HEK293 (cell line): Measurements from ENCODE around the gene CMTM1.

Source experiments
- KLF1 ChIP-seq: fragments of 450-650 bp; formaldehyde crosslinking; IDR thresholded peaks from 2 replicates; pipeline ENCODE4 v1.5.1; 2016; ENCODE audit warnings: missing biosample characterization, missing genetic modification characterization
- KLF16 ChIP-seq: fragments of 450-650 bp; formaldehyde crosslinking; IDR thresholded peaks from 2 replicates; pipeline ENCODE4 v1.5.1; 2017; ENCODE audit warnings: missing biosample characterization, missing genetic modification characterization
- MZF1 ChIP-seq: fragments of 450-650 bp; formaldehyde crosslinking; IDR thresholded peaks from 2 replicates; pipeline ENCODE4 v1.5.1; 2017; ENCODE audit warnings: missing biosample characterization, missing genetic modification characterization, borderline replicate concordance
- ZNF112 ChIP-seq: fragments of 450-650 bp; formaldehyde crosslinking; IDR thresholded peaks from 2 replicates; pipeline ENCODE4 v1.5.0; 2017; ENCODE audit warnings: missing biosample characterization, missing genetic modification characterization
- ZNF202 ChIP-seq: fragments of 450-650 bp; formaldehyde crosslinking; IDR thresholded peaks from 2 replicates; pipeline ENCODE4 v1.5.1; 2016; ENCODE audit warnings: missing biosample characterization, missing genetic modification characterization, borderline replicate concordance
- ZNF23 ChIP-seq: fragments of 450-650 bp; formaldehyde crosslinking; IDR thresholded peaks from 2 replicates; pipeline ENCODE4 v1.5.1; 2016; ENCODE audit warnings: missing biosample characterization, missing genetic modification characterization, borderline replicate concordance
- ZNF311 ChIP-seq: fragments of 450-650 bp; formaldehyde crosslinking; IDR thresholded peaks from 2 replicates; pipeline ENCODE4 v1.5.1; 2017; ENCODE audit warnings: missing biosample characterization, missing genetic modification characterization, borderline replicate concordance
- ZNF529 ChIP-seq: fragments of 450-650 bp; formaldehyde crosslinking; IDR thresholded peaks from 2 replicates; pipeline ENCODE4 v1.5.1; 2017; ENCODE audit warnings: missing genetic modification characterization, missing biosample characterization; ENCODE audit not compliant: insufficient replicate concordance
- ZNF530 ChIP-seq: fragments of 450-650 bp; formaldehyde crosslinking; IDR thresholded peaks from 2 replicates; pipeline ENCODE4 v1.5.1; 2016; ENCODE audit warnings: low read depth, missing biosample characterization, missing genetic modification characterization
- ZNF600 ChIP-seq: fragments of 450-650 bp; formaldehyde crosslinking; IDR thresholded peaks from 2 replicates; pipeline ENCODE4 v1.5.1; 2016; ENCODE audit warnings: missing biosample characterization, missing genetic modification characterization
- ZNF621 ChIP-seq: fragments of 450-650 bp; formaldehyde crosslinking; IDR thresholded peaks from 2 replicates; pipeline ENCODE4 v1.5.1; 2017; ENCODE audit warnings: missing biosample characterization, missing genetic modification characterization
- ZNF707 ChIP-seq: fragments of 450-650 bp; formaldehyde crosslinking; IDR thresholded peaks from 2 replicates; pipeline ENCODE4 v1.5.1; 2016; ENCODE audit warnings: missing biosample characterization, missing genetic modification characterization
- ZSCAN16 ChIP-seq: fragments of 450-650 bp; formaldehyde crosslinking; IDR thresholded peaks from 2 replicates; pipeline ENCODE4 v1.5.1; 2016; ENCODE audit warnings: missing biosample characterization, missing genetic modification characterization
- TF ChIP-seq, protein P1 (sequence below): fragments of 450-650 bp; formaldehyde crosslinking; IDR thresholded peaks from 2 replicates; pipeline ENCODE4 v1.5.1; 2017; ENCODE audit warnings: missing biosample characterization, missing genetic modification characterization
- TF ChIP-seq, protein P2 (sequence below): fragments of 450-650 bp; formaldehyde crosslinking; IDR thresholded peaks from 2 replicates; pipeline ENCODE4 v1.5.1; 2016; ENCODE audit warnings: missing biosample characterization, missing genetic modification characterization
- TF ChIP-seq, protein P3 (sequence below): fragments of 450-650 bp; formaldehyde crosslinking; IDR thresholded peaks from 2 replicates; pipeline ENCODE4; 2016; ENCODE audit warnings: missing biosample characterization, missing genetic modification characterization
- TF ChIP-seq, protein P4 (sequence below): fragments of 450-650 bp; formaldehyde crosslinking; IDR thresholded peaks from 2 replicates; pipeline ENCODE4 v1.5.1; 2017; ENCODE audit warnings: missing biosample characterization, missing genetic modification characterization
- TF ChIP-seq, protein P5 (sequence below): fragments of 450-650 bp; formaldehyde crosslinking; IDR thresholded peaks from 2 replicates; pipeline ENCODE4 v1.5.1; 2016; ENCODE audit warnings: missing biosample characterization, missing genetic modification characterization
- TF ChIP-seq, protein P6 (sequence below): fragments of 450-650 bp; formaldehyde crosslinking; IDR thresholded peaks from 2 replicates; pipeline ENCODE4 v1.5.1; 2016; ENCODE audit warnings: missing biosample characterization, missing genetic modification characterization
- TF ChIP-seq, protein P7 (sequence below): fragments of 450-650 bp; formaldehyde crosslinking; IDR thresholded peaks from 2 replicates; pipeline ENCODE4 v1.5.1; 2016; ENCODE audit warnings: missing biosample characterization, missing genetic modification characterization, low read depth
- TF ChIP-seq, protein P8 (sequence below): fragments of 450-650 bp; formaldehyde crosslinking; IDR thresholded peaks from 2 replicates; pipeline ENCODE4 v1.5.1; 2016; ENCODE audit warnings: missing biosample characterization, missing genetic modification characterization

Gene CMTM1

DNA sequence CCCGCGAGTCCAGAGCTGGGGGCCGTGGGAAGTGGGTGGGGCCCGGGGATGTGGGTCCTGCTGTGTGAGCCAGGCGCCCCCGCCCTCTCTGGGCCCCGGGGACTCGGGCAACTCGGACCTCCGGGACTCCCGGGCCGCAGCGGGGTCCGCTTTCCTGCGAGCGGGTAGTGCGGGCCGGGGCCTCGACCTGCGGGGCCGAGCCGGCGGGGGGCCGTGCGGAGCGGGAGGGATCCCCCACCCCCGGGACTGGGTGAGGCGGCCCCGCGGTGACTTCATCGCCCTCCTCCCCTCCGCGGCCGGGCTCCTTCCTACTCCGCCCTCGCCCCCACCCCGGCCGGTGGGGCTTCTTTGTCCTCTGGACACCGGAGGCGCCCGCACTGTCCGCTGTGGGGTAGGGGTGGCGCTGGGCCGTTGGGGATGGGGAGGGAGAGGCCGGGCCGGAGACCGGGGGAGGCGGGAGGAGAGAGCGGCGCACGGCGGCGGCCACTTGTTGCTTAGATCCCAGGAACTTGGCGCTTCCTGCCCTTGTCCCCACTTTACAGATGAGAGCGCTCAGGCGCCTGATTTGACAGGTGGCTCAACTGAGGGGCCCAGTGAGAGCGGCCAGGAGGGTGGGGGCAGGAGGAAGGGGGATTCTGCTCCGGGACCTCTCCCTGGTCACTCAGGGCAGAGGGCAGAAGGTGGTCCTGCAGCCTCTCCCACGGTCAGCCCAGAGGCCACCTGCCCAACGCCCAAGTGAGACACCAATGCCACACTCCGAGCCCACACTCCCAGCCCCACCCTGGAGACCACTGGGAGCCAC is 39.1 kb downstream of the CMTM1 start (continued):
- peak; percentile 40; the same call in 1 of the 2 replicates for TF ChIP-seq KLF16 (tag by site-specific recombination)
- no peak for TF ChIP-seq ZNF112 (tag by site-specific recombination)
- TF ChIP-seq, protein P1, sequence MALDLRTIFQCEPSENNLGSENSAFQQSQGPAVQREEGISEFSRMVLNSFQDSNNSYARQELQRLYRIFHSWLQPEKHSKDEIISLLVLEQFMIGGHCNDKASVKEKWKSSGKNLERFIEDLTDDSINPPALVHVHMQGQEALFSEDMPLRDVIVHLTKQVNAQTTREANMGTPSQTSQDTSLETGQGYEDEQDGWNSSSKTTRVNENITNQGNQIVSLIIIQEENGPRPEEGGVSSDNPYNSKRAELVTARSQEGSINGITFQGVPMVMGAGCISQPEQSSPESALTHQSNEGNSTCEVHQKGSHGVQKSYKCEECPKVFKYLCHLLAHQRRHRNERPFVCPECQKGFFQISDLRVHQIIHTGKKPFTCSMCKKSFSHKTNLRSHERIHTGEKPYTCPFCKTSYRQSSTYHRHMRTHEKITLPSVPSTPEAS (tag by site-specific recombination), result no peak
- TF ChIP-seq, protein P2, sequence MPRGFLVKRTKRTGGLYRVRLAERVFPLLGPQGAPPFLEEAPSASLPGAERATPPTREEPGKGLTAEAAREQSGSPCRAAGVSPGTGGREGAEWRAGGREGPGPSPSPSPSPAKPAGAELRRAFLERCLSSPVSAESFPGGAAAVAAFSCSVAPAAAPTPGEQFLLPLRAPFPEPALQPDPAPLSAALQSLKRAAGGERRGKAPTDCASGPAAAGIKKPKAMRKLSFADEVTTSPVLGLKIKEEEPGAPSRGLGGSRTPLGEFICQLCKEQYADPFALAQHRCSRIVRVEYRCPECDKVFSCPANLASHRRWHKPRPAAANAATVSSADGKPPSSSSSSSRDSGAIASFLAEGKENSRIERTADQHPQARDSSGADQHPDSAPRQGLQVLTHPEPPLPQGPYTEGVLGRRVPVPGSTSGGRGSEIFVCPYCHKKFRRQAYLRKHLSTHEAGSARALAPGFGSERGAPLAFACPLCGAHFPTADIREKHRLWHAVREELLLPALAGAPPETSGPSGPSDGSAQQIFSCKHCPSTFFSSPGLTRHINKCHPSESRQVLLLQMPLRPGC (tag by site-specific recombination), result no peak
- TF ChIP-seq ZNF202 (tag by site-specific recombination), result no peak
- 0 out of 2 replicates have a peak, but pooled peaks have one; percentile 47 for TF ChIP-seq KLF1 (tag by site-specific recombination)
- TF ChIP-seq, protein P3, sequence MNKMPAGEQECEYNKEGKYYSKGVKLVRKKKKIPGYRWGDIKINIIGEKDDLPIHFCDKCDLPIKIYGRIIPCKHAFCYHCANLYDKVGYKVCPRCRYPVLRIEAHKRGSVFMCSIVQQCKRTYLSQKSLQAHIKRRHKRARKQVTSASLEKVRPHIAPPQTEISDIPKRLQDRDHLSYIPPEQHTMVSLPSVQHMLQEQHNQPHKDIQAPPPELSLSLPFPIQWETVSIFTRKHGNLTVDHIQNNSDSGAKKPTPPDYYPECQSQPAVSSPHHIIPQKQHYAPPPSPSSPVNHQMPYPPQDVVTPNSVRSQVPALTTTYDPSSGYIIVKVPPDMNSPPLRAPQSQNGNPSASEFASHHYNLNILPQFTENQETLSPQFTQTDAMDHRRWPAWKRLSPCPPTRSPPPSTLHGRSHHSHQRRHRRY, result no peak
- no peak for TF ChIP-seq ZNF530
- no peak for TF ChIP-seq ZNF529
- TF ChIP-seq, protein P4, sequence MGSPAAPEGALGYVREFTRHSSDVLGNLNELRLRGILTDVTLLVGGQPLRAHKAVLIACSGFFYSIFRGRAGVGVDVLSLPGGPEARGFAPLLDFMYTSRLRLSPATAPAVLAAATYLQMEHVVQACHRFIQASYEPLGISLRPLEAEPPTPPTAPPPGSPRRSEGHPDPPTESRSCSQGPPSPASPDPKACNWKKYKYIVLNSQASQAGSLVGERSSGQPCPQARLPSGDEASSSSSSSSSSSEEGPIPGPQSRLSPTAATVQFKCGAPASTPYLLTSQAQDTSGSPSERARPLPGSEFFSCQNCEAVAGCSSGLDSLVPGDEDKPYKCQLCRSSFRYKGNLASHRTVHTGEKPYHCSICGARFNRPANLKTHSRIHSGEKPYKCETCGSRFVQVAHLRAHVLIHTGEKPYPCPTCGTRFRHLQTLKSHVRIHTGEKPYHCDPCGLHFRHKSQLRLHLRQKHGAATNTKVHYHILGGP (tag by site-specific recombination), result no peak
- TF ChIP-seq, protein P5, sequence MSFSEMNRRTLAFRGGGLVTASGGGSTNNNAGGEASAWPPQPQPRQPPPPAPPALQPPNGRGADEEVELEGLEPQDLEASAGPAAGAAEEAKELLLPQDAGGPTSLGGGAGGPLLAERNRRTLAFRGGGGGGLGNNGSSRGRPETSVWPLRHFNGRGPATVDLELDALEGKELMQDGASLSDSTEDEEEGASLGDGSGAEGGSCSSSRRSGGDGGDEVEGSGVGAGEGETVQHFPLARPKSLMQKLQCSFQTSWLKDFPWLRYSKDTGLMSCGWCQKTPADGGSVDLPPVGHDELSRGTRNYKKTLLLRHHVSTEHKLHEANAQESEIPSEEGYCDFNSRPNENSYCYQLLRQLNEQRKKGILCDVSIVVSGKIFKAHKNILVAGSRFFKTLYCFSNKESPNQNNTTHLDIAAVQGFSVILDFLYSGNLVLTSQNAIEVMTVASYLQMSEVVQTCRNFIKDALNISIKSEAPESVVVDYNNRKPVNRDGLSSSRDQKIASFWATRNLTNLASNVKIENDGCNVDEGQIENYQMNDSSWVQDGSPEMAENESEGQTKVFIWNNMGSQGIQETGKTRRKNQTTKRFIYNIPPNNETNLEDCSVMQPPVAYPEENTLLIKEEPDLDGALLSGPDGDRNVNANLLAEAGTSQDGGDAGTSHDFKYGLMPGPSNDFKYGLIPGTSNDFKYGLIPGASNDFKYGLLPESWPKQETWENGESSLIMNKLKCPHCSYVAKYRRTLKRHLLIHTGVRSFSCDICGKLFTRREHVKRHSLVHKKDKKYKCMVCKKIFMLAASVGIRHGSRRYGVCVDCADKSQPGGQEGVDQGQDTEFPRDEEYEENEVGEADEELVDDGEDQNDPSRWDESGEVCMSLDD (tag by site-specific recombination), result no peak
- no peak for TF ChIP-seq ZNF707 (tag by site-specific recombination)
- TF ChIP-seq ZNF311 (tag by site-specific recombination), result no peak
- no peak for TF ChIP-seq ZNF621 (tag by site-specific recombination)
- TF ChIP-seq, protein P6, sequence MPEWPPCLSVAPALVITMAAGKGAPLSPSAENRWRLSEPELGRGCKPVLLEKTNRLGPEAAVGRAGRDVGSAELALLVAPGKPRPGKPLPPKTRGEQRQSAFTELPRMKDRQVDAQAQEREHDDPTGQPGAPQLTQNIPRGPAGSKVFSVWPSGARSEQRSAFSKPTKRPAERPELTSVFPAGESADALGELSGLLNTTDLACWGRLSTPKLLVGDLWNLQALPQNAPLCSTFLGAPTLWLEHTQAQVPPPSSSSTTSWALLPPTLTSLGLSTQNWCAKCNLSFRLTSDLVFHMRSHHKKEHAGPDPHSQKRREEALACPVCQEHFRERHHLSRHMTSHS (tag by site-specific recombination), result no peak
- TF ChIP-seq ZSCAN16 (tag by site-specific recombination), result no peak
- TF ChIP-seq MZF1, result no peak
- TF ChIP-seq, protein P7, sequence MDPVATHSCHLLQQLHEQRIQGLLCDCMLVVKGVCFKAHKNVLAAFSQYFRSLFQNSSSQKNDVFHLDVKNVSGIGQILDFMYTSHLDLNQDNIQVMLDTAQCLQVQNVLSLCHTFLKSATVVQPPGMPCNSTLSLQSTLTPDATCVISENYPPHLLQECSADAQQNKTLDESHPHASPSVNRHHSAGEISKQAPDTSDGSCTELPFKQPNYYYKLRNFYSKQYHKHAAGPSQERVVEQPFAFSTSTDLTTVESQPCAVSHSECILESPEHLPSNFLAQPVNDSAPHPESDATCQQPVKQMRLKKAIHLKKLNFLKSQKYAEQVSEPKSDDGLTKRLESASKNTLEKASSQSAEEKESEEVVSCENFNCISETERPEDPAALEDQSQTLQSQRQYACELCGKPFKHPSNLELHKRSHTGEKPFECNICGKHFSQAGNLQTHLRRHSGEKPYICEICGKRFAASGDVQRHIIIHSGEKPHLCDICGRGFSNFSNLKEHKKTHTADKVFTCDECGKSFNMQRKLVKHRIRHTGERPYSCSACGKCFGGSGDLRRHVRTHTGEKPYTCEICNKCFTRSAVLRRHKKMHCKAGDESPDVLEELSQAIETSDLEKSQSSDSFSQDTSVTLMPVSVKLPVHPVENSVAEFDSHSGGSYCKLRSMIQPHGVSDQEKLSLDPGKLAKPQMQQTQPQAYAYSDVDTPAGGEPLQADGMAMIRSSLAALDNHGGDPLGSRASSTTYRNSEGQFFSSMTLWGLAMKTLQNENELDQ (tag by site-specific recombination), result no peak
- TF ChIP-seq ZNF23 (tag by site-specific recombination), result no peak
- TF ChIP-seq, protein P8, sequence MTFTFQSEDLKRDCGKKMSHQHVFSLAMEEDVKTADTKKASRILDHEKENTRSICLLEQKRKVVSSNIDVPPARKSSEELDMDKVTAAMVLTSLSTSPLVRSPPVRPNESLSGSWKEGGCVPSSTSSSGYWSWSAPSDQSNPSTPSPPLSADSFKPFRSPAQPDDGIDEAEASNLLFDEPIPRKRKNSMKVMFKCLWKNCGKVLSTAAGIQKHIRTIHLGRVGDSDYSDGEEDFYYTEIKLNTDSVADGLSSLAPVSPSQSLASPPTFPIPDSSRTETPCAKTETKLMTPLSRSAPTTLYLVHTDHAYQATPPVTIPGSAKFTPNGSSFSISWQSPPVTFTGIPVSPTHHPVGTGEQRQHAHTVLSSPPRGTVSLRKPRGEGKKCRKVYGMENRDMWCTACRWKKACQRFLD, result no peak
- TF ChIP-seq ZNF600 (tag by site-specific recombination), result no peak
